Liver (tissue), 3 donors: ENCODE results near the gene QPCTL.

Experiments
- CTCF ChIP-seq: fragments of 150-350 bp; IDR thresholded peaks from 2 replicates; pipeline ENCODE4 v1.5.1; 2017; ENCODE audit warnings: improper control_type of control experiment, low read depth, low read length; ENCODE audit not compliant: missing input control
- EGR1 ChIP-seq, 2 donors: IDR thresholded peaks; 2 replicates each; pipeline ENCODE4 v1.6.1; 2016 to 2018; ENCODE audit warnings: antibody characterized with exemption in 2 of 2, low read depth in 2 of 2
- FOXA1 ChIP-seq: IDR thresholded peaks from 2 replicates; pipeline ENCODE4 v1.6.1; 2016; ENCODE audit warnings: antibody characterized with exemption
- GABPA ChIP-seq, 2 donors: IDR thresholded peaks in 1 of 2; conservative IDR thresholded peaks in 1 of 2; 2 replicates each; pipeline ENCODE4 v1.6.1; 2016; ENCODE audit warnings: antibody characterized with exemption in 2 of 2, mild to moderate bottlenecking in 1 of 2, moderate library complexity in 1 of 2
- HNF4G ChIP-seq: IDR thresholded peaks from 2 replicates; pipeline ENCODE4 v1.6.1; 2016; ENCODE audit warnings: antibody characterized with exemption
- RXRA ChIP-seq, 2 donors: IDR thresholded peaks; 2 replicates each; pipeline ENCODE4 v1.6.1; 2017 to 2018; ENCODE audit warnings: antibody characterized with exemption in 2 of 2, mild to moderate bottlenecking in 1 of 2
- YY1 ChIP-seq: IDR thresholded peaks from 2 replicates; pipeline ENCODE4 v1.6.1; 2016; ENCODE audit warnings: antibody characterized with exemption, mild to moderate bottlenecking
- TF ChIP-seq, protein P1 (sequence below): IDR thresholded peaks from 2 replicates; pipeline ENCODE4 v1.6.1; 2016; ENCODE audit warnings: antibody characterized with exemption, mild to moderate bottlenecking
- donor health status: healthy.
- donor health status: healthy.

DNA sequence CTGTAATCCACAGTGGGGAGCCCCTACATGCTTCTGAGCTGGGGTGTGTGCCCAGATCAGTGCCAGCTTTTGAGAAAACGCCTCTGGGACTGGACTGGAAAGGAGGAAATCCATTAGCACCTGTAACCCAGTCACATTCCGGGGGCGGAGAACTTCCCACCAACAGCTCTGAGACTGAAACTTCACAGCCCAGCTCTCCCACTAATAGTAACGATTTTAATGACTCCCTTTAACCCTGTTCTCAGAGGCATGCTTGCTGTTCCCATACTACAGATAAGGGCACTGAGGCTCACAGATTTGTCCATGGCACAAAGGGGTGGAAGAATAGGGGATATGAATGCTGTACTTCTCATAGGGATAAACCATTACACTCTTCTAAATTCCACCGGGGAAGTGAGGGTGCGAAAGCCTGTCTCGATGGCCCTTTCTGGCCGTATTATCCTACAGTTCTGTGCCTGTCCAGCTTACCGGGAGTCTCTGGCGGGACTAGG, 37.4 kb downstream of the QPCTL start:
- TF ChIP-seq GABPA (IDR thresholded peaks at IDR 0.05 in 1 of 2, conservative IDR thresholded peaks at IDR 0.05 in 1 of 2) (no peak), CTCF (no peak), RXRA (IDR thresholded peaks at IDR 0.05) (no peak), FOXA1 (no peak), EGR1 (IDR thresholded peaks at IDR 0.05; ENCODE audit: low read depth in 2 of 2) (no peak), YY1 (no peak), HNF4G (no peak)
- TF ChIP-seq, protein P1, sequence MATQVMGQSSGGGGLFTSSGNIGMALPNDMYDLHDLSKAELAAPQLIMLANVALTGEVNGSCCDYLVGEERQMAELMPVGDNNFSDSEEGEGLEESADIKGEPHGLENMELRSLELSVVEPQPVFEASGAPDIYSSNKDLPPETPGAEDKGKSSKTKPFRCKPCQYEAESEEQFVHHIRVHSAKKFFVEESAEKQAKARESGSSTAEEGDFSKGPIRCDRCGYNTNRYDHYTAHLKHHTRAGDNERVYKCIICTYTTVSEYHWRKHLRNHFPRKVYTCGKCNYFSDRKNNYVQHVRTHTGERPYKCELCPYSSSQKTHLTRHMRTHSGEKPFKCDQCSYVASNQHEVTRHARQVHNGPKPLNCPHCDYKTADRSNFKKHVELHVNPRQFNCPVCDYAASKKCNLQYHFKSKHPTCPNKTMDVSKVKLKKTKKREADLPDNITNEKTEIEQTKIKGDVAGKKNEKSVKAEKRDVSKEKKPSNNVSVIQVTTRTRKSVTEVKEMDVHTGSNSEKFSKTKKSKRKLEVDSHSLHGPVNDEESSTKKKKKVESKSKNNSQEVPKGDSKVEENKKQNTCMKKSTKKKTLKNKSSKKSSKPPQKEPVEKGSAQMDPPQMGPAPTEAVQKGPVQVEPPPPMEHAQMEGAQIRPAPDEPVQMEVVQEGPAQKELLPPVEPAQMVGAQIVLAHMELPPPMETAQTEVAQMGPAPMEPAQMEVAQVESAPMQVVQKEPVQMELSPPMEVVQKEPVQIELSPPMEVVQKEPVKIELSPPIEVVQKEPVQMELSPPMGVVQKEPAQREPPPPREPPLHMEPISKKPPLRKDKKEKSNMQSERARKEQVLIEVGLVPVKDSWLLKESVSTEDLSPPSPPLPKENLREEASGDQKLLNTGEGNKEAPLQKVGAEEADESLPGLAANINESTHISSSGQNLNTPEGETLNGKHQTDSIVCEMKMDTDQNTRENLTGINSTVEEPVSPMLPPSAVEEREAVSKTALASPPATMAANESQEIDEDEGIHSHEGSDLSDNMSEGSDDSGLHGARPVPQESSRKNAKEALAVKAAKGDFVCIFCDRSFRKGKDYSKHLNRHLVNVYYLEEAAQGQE: no peak
